Stimulated activated CD4-positive, alpha-beta T cell treated with anti-CD3 and anti-CD28 coated beads, Interleukin-2, amount 100 ng/mL, for 4 hours (primary cell): Measurements from ENCODE around the gene PEX26.
"Not testable (repeated sequence)": the region's sequence is repeated elsewhere in the genome, so short reads cannot be mapped to it uniquely, and the experiment has no call there.

Experiments used
- DNase-seq: peaks from one replicate; pipeline ENCODE4 v3.0.0-alpha.2; 2020; ENCODE audit warnings: low read depth

The PEX26 gene

GRCh38 chr22:18096823-18097222 lies 19.0 kb downstream of the PEX26 start:
- no peak for DNase-seq

GRCh38 chr22:18100781-18101180 lies 23.0 kb downstream of the PEX26 start:
- no peak for DNase-seq

- no peak for DNase-seq
Observed at GRCh38 chr22:18101536-18101935, 23.7 kb downstream of the PEX26 start.

- no peak for DNase-seq
Observed at GRCh38 chr22:18103527-18104269, 25.9 kb downstream of the PEX26 start.

- no peak for DNase-seq
Observed at GRCh38 chr22:18104566-18104965, 26.8 kb downstream of the PEX26 start.

GRCh38 chr22:18105981-18106380 lies 28.2 kb downstream of the PEX26 start:
- DNase-seq, result not testable (repeated sequence)

- DNase-seq, result not testable (repeated sequence)
Observed at GRCh38 chr22:18106550-18107341, 29.0 kb downstream of the PEX26 start.

- no peak for DNase-seq
Observed at GRCh38 chr22:18108187-18108586, 30.4 kb downstream of the PEX26 start.

- DNase-seq, result no peak
Observed at GRCh38 chr22:18109410-18110193, 31.8 kb downstream of the PEX26 start.

- DNase-seq, result peak; percentile 57
Observed at GRCh38 chr22:18110194-18110953, 32.6 kb downstream of the PEX26 start, which contains the start of gene TUBA8. Gene TUBA8 (plus strand): TSS chr22:18110809. CDS start chr22:18110866, 57 bp downstream.

GRCh38 chr22:18110954-18111758 lies 33.4 kb downstream of the PEX26 start:
- no peak for DNase-seq

- no peak for DNase-seq
Observed at GRCh38 chr22:18111759-18112330, 34.1 kb downstream of the PEX26 start.

GRCh38 chr22:18112440-18112839 lies 34.6 kb downstream of the PEX26 start:
- DNase-seq, result no peak

- DNase-seq, result no peak
Observed at GRCh38 chr22:18113680-18114394, 36.0 kb downstream of the PEX26 start.

GRCh38 chr22:18114495-18114894 lies 36.7 kb downstream of the PEX26 start:
- DNase-seq, result no peak

GRCh38 chr22:18114976-18115652 lies 37.3 kb downstream of the PEX26 start:
- no peak for DNase-seq

- DNase-seq, result no peak
Observed at GRCh38 chr22:18115906-18116371, 38.1 kb downstream of the PEX26 start.

GRCh38 chr22:18116634-18117033 lies 38.8 kb downstream of the PEX26 start:
- no peak for DNase-seq

- no peak for DNase-seq
Observed at GRCh38 chr22:18118345-18118915, 40.6 kb downstream of the PEX26 start.
